ENCODE measurements around the gene FGF9.

FGF9 gene

GRCh38 chr13:21677075-21677623 is 6.3 kb downstream of the FGF9 start:
- no peaks in the 10 kb centered on the region for H3K36me3 ChIP-seq (ENCODE audit: insufficient read depth, low read length)
- H3K9ac ChIP-seq (ENCODE audit: insufficient read length) = no peak overlapping the region
- TF ChIP-seq POLR2AphosphoS5 (IDR thresholded peaks at IDR 0.05; ENCODE audit: borderline replicate concordance, low read depth, low read length) (no peak), FOXP2 (optimal IDR thresholded peaks at IDR 0.05; ENCODE audit: control extremely low read depth, extremely low read length, insufficient read depth) (no peak), EZH2 (IDR thresholded peaks at IDR 0.05) (no peak)
- no peak overlapping the region for H3K4me3 ChIP-seq
- no peak for DNase-seq (ENCODE audit: low read depth, low spot score)
- no peaks in the 10 kb centered on the region for H3K9me3 ChIP-seq (ENCODE audit: low read depth, low read length)
- H3K27ac ChIP-seq = no peak overlapping the region

GRCh38 chr13:21683034-21683733 is 12.3 kb downstream of the FGF9 start:
- no peak overlapping the region for H3K4me3 ChIP-seq
- H3K36me3 ChIP-seq (ENCODE audit: insufficient read depth, low read length) = no peaks in the 10 kb centered on the region
- no peak for DNase-seq (ENCODE audit: low read depth, low spot score)
- no peak overlapping the region for H3K9ac ChIP-seq (ENCODE audit: insufficient read length)
- no peak overlapping the region for H3K27ac ChIP-seq
- no peak for TF ChIP-seq POLR2AphosphoS5 (IDR thresholded peaks at IDR 0.05; ENCODE audit: borderline replicate concordance, low read depth, low read length)
- no peak for TF ChIP-seq EZH2 (IDR thresholded peaks at IDR 0.05)
- no peak for TF ChIP-seq FOXP2 (optimal IDR thresholded peaks at IDR 0.05; ENCODE audit: control extremely low read depth, extremely low read length, insufficient read depth)
- no peaks in the 10 kb centered on the region for H3K9me3 ChIP-seq (ENCODE audit: low read depth, low read length)

GRCh38 chr13:21684576-21684975 is 13.7 kb downstream of the FGF9 start:
- TF ChIP-seq FOXP2 (optimal IDR thresholded peaks at IDR 0.05; ENCODE audit: control extremely low read depth, extremely low read length, insufficient read depth) (no peak), EZH2 (IDR thresholded peaks at IDR 0.05) (no peak), POLR2AphosphoS5 (IDR thresholded peaks at IDR 0.05; ENCODE audit: borderline replicate concordance, low read depth, low read length) (no peak)

GRCh38 chr13:21685485-21686064 is 14.7 kb downstream of the FGF9 start:
- Histone ChIP-seq H3K9me3 (ENCODE audit: low read depth, low read length) (no peaks in the 10 kb centered on the region), H3K4me3 (no peak overlapping the region), H3K36me3 (ENCODE audit: insufficient read depth, low read length) (no peaks in the 10 kb centered on the region), H3K9ac (ENCODE audit: insufficient read length) (no peak overlapping the region), H3K27ac (no peak overlapping the region)
- TF ChIP-seq POLR2AphosphoS5 (IDR thresholded peaks at IDR 0.05; ENCODE audit: borderline replicate concordance, low read depth, low read length) (no peak), FOXP2 (optimal IDR thresholded peaks at IDR 0.05; ENCODE audit: control extremely low read depth, extremely low read length, insufficient read depth) (no peak), EZH2 (IDR thresholded peaks at IDR 0.05) (no peak)
- no peak for DNase-seq (ENCODE audit: low read depth, low spot score)

More at GRCh38 chr13:21684576-21684975, 13.7 kb downstream of the FGF9 start:
- no peaks in the 10 kb centered on the region for H3K36me3 ChIP-seq (ENCODE audit: insufficient read depth, low read length)
- DNase-seq (ENCODE audit: low read depth, low spot score) = no peak
- no peak overlapping the region for H3K27ac ChIP-seq
- H3K9me3 ChIP-seq (ENCODE audit: low read depth, low read length) = no peaks in the 10 kb centered on the region
- no peak overlapping the region for H3K9ac ChIP-seq (ENCODE audit: insufficient read length)
- no peak overlapping the region for H3K4me3 ChIP-seq

GRCh38 chr13:21686751-21687391 is 16.0 kb downstream of the FGF9 start:
- DNase-seq (ENCODE audit: low read depth, low spot score) = no peak
- Histone ChIP-seq H3K4me3 (no peak overlapping the region), H3K9me3 (ENCODE audit: low read depth, low read length) (no peaks in the 10 kb centered on the region), H3K36me3 (ENCODE audit: insufficient read depth, low read length) (no peaks in the 10 kb centered on the region), H3K9ac (ENCODE audit: insufficient read length) (no peak overlapping the region), H3K27ac (no peak overlapping the region)
- TF ChIP-seq POLR2AphosphoS5 (IDR thresholded peaks at IDR 0.05; ENCODE audit: borderline replicate concordance, low read depth, low read length) (no peak), EZH2 (IDR thresholded peaks at IDR 0.05) (no peak), FOXP2 (optimal IDR thresholded peaks at IDR 0.05; ENCODE audit: control extremely low read depth, extremely low read length, insufficient read depth) (no peak)

GRCh38 chr13:21688056-21688455 is 17.2 kb downstream of the FGF9 start:
- TF ChIP-seq FOXP2 (optimal IDR thresholded peaks at IDR 0.05; ENCODE audit: control extremely low read depth, extremely low read length, insufficient read depth) (no peak), POLR2AphosphoS5 (IDR thresholded peaks at IDR 0.05; ENCODE audit: borderline replicate concordance, low read depth, low read length) (no peak), EZH2 (IDR thresholded peaks at IDR 0.05) (no peak)
- H3K27ac ChIP-seq = no peak overlapping the region
- no peak for DNase-seq (ENCODE audit: low read depth, low spot score)
- no peaks in the 10 kb centered on the region for H3K9me3 ChIP-seq (ENCODE audit: low read depth, low read length)
- no peak overlapping the region for H3K4me3 ChIP-seq
- no peak overlapping the region for H3K9ac ChIP-seq (ENCODE audit: insufficient read length)
- H3K36me3 ChIP-seq (ENCODE audit: insufficient read depth, low read length) = no peaks in the 10 kb centered on the region

GRCh38 chr13:21689097-21689496 is 18.2 kb downstream of the FGF9 start:
- no peak for TF ChIP-seq POLR2AphosphoS5 (IDR thresholded peaks at IDR 0.05; ENCODE audit: borderline replicate concordance, low read depth, low read length)
- TF ChIP-seq FOXP2 (optimal IDR thresholded peaks at IDR 0.05; ENCODE audit: control extremely low read depth, extremely low read length, insufficient read depth) = no peak
- no peak for TF ChIP-seq EZH2 (IDR thresholded peaks at IDR 0.05)
- no peak overlapping the region for H3K27ac ChIP-seq
- no peaks in the 10 kb centered on the region for H3K9me3 ChIP-seq (ENCODE audit: low read depth, low read length)
- no peak for DNase-seq (ENCODE audit: low read depth, low spot score)
- H3K4me3 ChIP-seq = no peak overlapping the region
- H3K36me3 ChIP-seq (ENCODE audit: insufficient read depth, low read length) = no peaks in the 10 kb centered on the region
- H3K9ac ChIP-seq (ENCODE audit: insufficient read length) = no peak overlapping the region

- no peaks in the 10 kb centered on the region for H3K36me3 ChIP-seq (ENCODE audit: insufficient read depth, low read length)
- H3K27ac ChIP-seq = no peak overlapping the region
- no peak overlapping the region for H3K9ac ChIP-seq (ENCODE audit: insufficient read length)
- TF ChIP-seq EZH2 (IDR thresholded peaks at IDR 0.05) (no peak), FOXP2 (optimal IDR thresholded peaks at IDR 0.05; ENCODE audit: control extremely low read depth, extremely low read length, insufficient read depth) (no peak), POLR2AphosphoS5 (IDR thresholded peaks at IDR 0.05; ENCODE audit: borderline replicate concordance, low read depth, low read length) (no peak)
- DNase-seq (ENCODE audit: low read depth, low spot score) = no peak
- no peak overlapping the region for H3K4me3 ChIP-seq
- H3K9me3 ChIP-seq (ENCODE audit: low read depth, low read length) = no peaks in the 10 kb centered on the region
Observed at GRCh38 chr13:21690955-21691354, 20.1 kb downstream of the FGF9 start.
